HPDE6-E6E7 (cell line): ENCODE measurements around the gene PLPP2.

Experiments used
- DNase-seq: peaks from one replicate; pipeline ENCODE4 v3.0.0; 2011; ENCODE audit warnings: missing footprints; ENCODE audit errors: extremely low spot score

Gene PLPP2

DNA sequence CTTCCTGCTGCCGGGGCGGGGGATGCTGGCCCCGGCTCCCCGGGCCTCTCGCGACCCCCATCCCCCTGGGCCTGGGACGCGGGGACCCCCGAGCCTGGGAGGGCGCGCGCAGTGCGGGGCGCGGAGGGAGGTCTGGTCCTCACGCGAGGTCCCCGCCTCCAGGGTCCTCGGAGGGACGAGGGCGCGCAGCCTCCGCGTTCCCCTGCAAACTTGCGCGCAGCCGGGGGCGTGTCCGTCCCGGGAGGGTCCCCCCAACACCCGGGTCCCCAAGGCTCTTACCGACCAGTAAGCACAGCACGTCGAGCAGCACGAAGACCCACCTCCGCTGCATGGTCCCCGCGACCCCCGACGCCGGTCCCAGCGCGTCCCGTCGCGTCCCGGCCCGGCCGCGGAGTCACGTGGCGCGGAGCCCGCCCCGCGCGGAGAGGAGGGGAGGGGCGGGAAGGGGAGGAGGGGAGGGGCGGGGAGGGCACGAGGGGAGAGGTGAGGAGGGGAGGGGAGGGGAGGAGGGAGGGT, at the start of gene PLPP2:
Gene PLPP2, minus strand, starts transcription at position 398 of the 516 bp plus-strand sequence. Its CDS starts 67 bp downstream, at position 331.
- DNase-seq, result no peak

DNA sequence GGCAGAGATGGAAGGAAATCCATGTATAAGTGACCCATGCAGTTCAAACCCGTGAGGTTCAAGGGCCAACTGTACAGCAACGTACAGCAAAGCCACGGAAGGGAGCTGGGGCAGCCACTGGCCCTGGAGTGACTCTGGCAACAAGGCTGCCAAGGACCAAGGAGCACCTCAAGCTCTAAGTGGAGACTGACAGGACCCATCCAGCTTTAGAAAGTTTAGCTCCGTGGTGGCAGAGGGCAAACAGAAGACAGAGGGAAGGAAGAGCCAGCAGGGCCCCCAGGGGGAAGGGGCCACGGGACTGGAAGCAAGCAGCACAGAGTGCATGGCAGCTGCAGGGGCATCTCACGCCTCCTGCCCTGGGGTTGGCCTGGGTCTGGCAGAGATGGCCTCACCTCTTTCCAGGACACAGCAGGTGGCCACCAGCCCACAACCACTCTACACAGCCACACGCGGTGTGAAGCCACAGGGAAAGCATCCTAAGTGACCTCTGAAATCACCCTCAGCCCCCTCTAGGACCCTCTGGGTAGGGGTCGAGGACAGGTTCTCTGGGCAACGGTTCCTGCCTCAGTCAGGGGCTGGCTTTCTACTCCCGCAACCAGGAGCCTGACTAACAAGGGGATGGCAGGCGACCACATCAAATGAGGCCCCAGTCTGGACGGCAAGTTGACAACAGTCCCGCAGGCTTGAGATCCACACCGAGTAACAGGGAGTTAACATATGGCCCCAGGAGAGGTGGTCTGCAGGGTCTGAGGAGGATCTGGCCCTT, 49.6 kb upstream of the PLPP2 start:
- DNase-seq, result no peak

DNA sequence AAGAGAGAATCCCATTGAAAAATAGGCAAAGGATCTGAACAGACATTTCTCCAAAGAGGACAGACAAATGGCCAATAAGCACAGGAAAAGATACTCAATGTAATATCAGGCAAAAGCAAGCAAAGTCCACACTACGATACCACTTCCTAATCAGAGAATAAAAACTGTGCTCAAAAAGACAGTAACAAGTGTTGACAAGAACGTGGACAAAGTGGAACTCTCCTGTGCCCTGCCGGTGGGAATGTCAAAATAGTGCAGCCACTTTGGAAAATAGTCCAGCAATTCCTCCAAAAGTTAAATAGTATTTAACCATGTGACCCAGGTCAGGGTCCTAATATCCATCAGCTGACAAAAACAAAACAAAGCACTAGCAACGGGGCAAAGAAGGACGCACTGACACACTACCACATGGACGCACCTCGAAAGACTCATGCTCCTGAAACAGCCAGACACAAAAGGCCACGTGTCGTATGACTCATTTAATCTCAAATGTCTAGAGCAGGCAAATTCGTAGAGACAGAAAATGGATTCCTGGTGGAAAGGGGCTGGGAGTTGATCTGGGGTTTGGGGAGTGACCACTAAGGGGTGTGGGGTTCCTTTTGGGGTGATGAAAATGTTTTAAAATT, 48.2 kb upstream of the PLPP2 start:
- DNase-seq, result no peak

DNA sequence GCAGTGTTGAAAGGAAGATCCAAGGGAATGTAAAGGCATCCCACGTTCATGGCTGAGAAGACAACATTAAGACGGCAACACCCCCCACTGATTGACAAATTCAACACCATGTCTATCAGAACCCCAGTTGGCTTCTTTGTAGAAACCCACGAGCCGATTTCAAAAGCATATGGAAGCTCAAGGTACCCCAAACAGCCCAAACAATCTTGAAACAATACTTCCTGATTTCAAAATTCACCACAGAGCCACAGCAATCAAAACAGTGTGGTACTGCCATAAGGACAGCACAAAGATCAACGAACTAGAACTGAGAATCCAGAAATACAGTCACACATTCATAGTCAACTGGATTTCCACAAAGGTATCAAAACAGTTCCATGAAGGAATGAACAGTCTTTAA, 47.2 kb upstream of the PLPP2 start:
- DNase-seq, result no peak

DNA sequence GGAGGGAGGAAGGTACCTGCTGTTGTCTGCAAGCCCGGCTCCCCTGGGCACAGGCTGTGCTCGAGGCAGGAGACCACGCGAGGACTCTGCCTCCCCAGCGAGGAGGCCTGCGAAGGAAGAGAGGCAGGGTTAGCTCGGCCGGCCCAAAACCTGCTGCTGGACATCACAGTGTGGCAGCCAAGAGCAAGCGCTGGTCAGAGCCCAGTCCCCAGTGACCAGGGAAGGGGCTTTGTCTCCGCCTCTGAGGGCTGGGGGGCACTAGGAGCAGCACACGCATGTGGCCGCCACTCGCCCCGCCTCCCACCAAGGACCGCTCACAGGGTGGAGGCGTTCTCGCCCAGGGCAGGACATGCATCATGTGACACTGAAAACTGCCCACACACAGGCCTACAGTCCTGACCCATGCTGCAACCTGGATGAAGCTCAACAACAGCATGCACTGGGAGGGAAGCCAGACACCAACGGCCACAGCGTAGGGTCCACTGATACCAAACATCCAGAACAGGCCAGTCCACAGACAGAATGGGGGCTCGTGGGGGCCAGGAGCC, 44.9 kb upstream of the PLPP2 start:
- no peak for DNase-seq

DNA sequence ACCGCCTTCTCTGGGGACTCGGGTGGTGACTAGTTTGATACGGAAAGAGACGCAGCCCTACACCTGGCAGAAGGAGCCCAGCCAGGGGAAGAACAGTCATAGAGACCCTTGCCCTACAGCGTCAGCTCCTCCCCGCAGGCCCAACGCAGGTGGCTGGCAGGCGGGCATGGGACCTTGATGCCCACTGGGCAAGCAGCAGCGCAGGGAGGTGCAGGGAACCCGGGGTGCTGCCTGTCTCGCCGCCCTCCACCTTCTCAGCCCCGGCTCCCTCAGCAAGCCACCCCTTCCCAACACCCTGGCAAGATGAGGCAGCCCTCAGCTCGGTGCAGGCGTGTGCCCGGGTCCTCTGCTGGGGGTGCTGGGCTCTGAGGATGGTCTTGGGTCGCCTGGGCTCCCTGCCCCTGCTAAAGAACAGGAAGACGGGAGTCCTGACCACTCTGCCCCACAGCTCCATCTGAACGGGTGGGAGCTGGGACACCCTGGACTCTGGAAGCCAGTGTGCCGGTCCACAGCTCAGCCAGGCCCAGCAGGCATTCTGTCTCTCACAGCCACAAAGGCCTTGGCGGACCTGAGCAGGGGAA, 44.4 kb upstream of the PLPP2 start:
- DNase-seq, result no peak

DNA sequence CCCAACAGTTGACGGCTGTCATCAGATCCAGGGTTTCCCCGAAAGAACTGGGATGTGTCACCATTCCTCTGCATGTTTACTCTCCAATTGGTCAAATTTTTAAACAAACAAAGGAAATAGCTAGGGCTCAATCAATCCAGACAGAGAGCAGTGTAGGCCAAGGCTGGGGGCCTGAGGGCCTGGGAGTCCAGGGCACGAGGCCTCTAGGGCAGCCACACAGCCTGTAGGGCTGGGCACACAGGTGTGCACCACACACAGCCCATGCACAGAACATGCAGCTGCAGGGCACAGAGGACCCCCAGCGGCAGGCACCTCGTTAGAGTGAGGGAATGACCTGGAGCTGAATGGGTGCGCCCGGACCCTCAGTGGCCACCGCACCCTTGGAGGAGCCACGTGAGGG, 43.9 kb upstream of the PLPP2 start:
- DNase-seq, result no peak

DNA sequence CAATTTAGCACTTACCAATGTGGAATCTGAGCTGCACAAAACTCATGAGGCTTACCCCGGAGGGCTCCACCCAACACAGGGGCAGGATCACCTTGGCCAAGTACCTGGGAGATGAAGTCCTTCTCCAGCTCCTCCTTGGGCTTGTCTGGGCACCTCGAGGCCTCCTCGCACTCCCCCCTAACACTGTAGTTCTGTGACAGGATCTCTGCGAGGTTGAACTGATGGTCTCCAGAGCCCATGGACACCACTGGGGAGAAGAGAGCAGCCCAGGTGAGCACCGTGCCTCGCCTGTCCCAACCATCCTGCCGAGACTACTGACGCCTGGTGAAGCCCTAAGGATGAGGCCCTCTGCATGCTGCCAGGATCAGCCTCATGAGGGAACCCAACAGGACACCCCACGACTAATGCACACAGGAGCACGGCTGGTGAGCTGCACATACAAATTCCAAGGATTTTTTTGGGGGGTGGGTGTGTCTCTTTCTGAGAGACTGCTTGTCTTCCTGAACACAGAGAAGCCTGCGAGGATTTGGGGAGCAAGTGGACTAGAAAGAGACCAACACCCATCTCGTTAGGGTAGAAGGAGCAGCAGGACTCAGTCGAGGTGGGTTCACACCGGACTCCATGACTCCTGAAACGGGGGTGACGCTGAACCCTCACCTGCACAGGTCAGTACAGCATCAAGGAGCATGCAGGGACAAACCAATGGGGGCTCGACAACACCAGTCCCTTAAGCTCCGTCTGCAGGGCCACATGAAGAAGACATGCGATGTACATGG, 43.3 kb upstream of the PLPP2 start:
- DNase-seq, result no peak

DNA sequence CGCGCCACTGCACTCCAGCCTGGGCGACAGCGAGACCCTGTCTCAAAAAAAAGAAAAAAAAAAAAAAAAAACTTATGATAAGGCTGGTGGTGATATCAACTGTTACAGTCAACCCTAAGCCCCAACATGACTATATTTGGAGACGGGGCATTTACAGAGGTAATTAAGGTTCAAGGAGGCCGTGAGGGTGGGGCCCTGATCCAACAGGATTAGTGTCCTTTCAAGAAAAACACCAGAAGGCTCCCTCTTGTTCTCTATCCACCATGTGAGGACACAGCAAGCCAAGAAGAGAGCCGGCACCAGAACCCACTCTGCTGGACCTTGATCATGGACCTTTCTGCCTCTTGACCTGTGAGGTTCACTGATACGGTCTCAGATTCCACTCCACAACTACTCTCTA, 39.3 kb upstream of the PLPP2 start:
- no peak for DNase-seq

DNA sequence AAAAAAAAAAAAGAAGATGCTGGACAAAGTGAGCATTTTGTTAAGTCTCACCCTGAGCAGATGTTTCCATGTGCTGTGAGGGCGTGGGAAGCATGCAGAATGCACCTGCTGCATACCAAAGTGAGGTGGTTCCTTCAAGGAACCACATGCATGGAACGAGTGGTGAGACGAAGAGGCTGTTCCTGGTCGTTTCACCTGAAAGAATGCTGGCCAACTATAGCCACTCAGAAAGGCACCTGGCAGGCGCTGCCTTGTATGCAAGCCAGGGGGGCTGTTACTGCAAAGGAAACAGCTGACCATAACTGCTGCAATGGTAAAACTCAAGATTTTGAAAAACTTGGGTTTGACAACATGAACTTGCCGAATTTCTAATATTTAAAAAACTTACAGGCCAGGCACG, 38.7 kb upstream of the PLPP2 start:
- no peak for DNase-seq

DNA sequence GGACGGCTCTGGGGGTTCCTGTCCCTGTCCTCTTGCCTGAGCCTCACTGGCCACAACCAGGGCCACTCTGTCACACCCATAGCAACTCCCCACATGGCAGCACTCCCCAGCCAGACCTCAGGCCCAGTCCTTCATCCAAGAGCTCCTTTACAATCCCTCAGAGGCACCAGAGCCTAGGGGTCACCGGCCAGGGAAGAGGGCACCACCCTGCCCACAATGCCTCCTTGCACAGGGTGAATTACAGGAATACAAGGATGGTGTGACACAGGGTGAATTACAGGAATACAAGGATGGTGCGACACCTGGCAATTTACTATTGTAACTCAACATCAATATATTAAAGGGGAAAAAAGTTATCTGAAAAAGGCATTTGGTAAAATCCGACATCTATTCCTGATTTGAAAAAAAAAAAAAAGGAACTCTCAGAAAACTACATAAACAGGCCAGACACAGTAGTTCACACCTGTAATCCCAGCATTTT, 36.9 kb upstream of the PLPP2 start:
- no peak for DNase-seq

DNA sequence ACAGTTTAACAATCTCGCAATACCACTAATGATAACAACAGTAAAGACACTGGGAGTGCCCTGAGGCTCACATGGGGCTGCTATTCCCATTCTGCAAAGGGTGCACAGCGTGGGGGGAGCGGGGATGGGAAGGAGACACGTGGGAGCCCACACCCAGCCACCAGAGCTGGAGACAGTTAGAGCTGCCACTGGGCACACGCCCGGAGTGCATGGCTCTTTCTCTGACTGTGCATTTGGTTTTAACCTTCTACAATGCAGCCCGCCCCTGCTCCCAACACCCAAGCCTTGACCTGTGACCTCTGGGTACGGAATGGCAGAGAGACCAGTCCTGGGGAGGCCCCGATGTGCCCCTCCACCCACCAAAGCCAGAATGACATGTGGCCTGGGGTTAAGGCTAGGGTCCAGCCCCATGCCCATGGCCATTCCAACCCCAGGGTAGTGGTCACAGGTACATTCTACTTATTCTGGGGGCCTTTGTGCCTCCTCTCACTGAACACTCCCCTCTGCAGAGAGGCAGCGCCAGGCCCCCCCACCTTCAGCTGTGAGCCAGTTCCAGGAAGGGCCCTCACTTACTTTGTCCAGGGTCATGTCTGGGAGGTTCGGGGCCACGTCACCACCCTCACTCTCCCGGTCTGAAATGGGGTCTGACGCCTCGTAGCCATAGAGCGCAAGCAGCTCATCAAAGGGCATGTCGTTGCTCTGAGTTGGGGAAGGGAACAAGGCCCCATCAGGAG, 36.3 kb upstream of the PLPP2 start:
- no peak for DNase-seq

DNA sequence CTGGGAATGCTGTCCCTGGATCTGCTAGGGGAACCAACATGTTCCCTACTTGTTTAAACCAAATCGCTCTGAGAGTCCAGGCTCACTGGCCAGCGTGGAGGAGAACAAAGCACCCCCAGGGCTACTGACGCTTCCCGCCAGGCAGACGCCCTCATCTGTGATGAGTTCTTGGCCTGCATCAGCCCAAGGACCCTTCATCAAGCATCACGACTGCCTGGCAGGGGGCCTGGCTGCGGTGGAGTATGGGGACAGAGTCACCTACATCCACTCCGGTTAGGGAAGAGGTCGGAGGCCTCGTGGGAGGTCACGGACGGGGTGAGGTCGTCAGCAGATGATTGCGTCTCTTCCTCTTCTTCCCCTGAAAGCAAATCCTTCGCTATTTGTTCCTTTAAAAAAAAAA, 35.7 kb upstream of the PLPP2 start:
- no peak for DNase-seq

DNA sequence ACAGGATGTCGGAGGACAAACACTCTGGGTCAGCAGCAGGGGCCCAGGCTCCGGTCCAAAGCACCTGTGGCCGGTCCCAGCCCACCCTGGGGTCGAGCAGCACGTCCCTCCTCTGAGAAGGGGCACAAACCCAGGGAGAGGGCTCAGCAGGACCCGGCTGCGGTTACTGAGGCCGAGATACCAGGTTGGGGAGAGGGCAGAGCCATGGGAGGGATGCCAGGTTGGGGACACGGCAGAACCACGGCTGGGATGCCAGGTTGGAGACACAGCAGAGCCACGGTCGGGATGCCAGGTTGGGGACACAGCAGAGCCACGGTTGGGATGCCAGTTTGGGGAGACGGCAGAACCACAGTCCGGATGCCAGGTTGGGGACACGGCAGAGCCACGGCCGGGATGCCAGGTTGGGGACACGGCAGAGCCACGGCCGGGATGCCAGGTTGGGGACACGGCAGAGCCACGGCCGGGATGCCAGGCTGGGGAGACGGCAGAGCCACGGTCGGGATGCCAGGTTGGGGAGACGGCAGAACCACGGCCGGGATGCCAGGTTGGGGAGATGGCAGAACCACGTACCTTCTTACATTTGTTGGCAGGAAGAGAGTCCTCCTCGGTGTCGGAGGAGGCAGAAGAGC, 34.8 kb upstream of the PLPP2 start:
- DNase-seq, result no peak

DNA sequence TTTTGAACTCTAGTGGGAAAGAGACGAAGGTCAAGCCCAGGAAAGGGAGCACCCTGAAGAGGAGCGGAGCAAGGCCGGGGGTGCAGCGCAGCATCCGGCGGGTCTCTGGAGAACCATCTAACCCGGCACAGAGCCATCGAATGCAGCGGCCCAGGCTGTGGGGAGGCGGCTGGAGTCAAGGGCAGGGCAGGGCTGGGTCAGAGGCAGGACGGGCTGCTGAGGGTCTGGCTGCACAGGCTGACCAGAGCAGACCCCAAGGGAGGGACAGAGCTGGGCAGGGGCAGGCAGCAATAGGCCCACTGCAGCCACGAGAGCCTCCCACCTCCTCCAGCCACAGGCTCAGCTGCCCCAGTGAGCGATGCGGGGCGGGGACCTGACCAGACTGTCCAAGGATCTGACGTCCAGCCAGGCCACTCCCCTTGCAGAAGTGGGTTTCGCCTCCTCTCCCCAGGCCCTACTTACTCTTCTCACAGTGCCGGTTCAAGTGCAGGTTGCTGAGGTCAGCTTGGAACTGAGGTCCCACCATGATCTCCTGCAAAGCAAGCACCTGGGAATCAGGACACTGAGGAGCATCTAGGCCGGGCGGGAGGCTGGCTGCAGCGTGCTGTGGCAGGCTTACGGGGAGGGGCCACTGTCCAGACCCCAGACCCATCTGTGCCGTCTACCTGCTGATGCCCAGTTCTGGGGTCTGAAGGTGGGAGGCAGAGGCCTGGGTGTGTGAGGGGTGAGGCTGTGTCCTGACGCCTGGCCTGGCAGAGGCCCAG, 34.2 kb upstream of the PLPP2 start:
- no peak for DNase-seq

DNA sequence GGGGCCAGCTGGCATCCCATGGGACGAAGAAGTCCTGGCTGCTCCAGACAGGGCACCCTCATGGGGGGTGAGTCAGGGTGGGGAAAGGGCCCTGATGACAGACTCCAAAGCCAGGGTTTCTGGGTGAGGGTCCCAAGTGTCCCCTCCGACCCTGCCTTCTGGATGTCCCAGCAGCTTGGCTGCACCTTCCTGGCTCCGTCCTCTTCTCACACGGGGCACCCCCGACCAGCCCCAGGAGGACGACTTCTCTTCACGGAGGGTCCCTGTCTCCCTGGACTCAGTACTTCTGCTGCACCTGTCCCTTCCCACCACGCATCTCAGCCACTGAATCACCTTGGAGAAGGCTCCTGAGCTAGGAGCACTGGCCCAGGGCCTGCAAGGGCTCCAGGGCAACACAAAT, 33.5 kb upstream of the PLPP2 start:
- no peak for DNase-seq

DNA sequence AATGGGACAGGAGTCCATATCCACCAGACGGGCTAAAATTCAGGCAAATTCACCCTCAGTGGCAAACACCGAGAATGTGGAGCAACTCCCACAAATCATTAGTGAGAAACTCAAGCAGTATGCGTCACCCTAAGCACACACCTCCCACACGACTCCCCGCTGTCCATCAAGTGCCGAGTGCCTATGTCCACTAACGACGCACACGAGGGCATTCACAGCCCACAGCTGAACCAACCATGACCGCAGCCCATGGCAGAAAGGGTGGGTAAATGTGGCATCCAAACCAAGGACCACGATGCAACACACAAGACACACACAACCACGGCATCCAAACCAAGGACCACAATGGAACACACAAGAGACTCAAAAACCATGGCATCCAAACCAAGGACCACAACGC, 31.4 kb upstream of the PLPP2 start:
- DNase-seq, result no peak

DNA sequence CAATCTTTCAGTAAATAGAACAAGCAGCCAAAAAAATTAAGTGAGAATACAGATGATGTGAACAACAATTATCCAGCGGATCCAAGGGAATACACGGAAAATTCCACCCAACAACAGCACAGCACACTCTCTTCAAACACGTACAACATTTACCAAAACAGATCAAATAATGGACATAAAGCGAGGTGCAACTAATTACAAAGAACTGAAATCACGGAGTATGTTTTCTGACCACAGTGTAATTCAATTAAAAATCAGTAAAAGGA, 27.2 kb upstream of the PLPP2 start:
- DNase-seq, result no peak

DNA sequence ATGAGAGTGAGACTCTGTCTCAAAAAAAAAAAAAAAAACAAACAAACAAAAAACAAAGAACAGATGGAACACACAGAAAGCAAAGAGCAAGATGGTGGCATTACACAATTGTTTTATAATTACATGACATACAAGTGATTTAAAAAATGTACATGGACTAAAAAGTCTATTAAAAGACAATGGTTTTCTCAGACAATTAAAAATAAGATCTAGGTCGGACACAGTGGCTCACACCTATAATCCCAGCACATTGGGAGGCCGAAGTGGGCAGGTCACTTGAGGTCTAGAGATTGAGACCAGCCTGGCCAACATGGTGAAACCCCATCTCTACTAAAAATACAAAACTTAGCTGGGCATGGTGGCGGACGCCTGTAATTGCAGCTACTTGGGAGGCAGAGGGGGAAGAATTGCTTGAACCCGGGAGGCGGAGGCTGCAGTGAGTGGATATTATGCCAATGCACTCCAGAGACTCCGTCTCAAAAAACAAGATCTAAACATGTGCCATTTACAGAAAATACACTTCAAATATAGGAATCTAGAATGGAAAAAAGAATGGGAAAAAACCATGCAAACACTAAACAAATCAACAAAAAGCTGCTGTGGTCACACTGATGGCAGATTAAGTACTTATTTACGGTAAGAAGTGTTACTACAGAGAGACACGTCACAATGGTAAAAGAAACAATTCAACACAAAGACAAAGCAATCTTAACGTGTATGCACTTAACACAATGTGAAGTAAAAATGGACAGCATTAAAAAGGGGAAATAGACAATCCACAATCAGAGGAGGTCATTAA, 26.7 kb upstream of the PLPP2 start:
- DNase-seq, result no peak
